Retinal pigment epithelial cell (primary cell): ENCODE measurements around the gene THAP4.

Experiments
- DNase-seq: peaks from one replicate; pipeline ENCODE4 v3.0.0-alpha.2; 2010; ENCODE audit warnings: low read depth
- H3K4me3 ChIP-seq: 2 replicates; pipeline ENCODE4 v1.5.1; 2011; ENCODE audit warnings: mild to moderate bottlenecking, low read length, control low read depth, moderate library complexity
- CTCF ChIP-seq: conservative IDR thresholded peaks from 2 replicates; pipeline ENCODE4 v1.5.1; 2011; ENCODE audit warnings: low read depth, low read length, control low read depth, inconsistent platforms

The THAP4 gene

DNA sequence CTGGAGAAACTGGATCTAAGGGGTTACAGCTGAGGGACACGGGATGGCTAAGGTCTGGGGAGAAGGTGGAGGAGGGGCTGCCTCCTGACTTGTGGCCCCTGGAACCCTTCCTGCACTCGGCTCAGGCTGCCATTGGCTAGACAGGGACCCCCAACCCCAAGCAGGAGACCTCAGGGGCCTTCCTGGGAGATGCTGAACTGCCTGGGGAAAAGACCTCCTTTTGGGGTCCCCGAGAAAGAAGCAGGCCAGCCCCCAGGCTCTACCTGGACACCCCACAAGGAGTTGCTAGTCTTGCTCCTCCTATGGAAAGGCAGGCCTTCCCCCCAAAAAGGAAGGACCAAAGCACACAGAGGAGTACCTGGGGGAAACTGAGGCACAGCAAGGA lies 88.5 kb downstream of the THAP4 start:
- no peak for TF ChIP-seq CTCF
- no peak overlapping the region for H3K4me3 ChIP-seq
- no peak for DNase-seq

DNA sequence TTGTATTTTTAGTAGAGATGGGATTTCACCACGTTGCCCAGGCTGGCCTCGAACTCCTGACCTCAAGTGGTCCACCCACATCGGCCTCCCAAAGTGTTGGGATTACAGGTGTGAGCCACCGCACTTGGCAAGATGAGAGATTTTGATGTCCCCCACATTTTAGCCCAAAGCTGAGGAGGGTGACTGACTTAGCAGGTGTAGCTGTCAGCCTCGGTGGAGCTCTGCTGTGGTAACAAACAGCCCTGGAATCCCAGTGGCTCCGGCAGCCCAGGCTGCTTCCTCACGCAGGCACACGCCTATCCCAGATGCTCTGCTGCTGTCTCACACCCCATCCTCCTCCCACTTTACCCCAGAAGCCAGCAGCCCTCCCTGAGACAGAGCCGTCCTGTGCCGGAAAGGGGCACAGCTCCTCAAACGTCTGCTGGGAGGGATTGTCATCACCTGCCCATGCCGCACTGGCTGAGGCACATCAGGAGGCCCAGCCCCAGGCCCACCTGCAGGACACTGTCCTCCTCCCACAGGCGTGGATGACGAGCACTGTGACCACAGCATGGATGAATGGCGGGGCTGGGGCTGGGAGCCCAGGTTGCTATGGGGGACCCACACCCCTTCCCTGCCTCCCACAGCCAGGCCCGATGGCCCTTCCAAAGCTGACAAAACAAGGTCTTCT lies 89.0 kb downstream of the THAP4 start:
- no peak for DNase-seq
- no peak overlapping the region for H3K4me3 ChIP-seq
- no peak for TF ChIP-seq CTCF

DNA sequence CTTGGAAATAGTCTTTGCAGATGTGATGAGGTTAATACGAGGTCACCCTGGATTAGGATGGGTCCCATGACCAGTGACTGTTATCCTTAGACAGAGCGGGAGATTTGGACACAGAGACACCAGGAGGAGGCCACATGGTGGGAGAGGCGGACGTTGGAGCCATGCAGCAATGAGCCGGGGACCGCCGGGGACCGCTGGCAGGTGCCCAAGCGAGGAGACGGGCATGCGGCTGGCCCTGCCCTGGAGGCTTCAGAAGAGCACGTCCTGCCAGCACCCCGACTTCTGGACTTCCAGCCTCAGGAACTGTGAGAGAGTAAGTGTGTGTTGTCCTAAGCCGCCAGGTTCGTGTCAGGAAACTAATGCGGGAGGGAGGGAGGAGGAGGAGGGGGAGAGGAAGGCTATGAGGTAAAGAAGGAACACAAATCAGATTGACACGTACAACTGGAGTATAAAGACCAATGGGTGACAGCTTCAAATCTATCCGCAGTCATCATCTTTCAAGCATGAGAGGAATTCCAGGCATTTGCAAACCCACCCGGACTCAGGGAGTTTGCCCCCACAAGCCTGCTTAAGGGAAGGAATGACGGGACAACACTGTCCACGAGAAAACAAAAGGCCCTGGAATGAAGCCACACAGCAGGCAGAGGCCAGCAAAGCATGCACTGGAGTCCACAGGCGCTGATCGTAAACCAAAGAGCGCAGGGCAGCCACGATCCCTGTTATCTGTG lies 90.0 kb downstream of the THAP4 start:
- TF ChIP-seq CTCF, result no peak
- DNase-seq, result peak; percentile 52

DNA sequence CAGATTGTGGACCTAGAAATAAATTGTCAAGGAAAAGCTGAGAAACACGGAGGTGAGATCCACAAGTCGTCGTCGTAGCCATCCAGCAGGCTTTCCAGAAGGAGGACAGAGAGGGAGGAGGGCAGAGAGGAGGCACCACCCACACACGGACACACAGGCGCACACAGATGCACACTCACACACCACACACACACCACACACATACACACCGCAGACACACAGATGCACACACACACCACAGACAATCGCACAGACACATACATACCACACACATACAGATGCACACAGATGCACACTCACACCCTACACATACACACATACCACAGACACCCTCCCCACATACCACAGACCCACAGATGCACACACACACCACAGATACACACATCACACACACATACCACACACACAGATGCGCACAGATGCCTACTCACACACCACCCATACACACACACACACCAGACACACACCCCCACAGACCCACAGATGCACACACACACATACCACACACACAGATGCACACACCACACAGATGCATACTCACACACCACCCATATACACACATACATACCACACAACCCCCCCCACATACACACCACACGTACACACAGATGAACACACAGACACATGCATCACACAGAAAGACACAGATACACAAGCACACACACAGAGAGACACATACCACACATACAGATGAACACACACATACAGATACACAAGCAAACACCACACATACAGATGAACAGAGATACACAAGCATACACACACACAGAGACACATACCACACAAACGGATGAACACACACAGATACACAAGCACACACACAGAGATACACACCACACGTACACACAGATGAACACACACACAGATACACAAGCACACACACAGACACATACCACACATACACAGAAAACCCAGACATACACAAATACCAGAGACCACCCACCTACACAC lies 91.2 kb downstream of the THAP4 start:
- H3K4me3 ChIP-seq, result no peak overlapping the region
- DNase-seq, result no peak
- no peak for TF ChIP-seq CTCF

More for the DNA sequence above, 90.0 kb downstream of the THAP4 start:
- peak overlapping the region; percentile 11 for H3K4me3 ChIP-seq

DNA sequence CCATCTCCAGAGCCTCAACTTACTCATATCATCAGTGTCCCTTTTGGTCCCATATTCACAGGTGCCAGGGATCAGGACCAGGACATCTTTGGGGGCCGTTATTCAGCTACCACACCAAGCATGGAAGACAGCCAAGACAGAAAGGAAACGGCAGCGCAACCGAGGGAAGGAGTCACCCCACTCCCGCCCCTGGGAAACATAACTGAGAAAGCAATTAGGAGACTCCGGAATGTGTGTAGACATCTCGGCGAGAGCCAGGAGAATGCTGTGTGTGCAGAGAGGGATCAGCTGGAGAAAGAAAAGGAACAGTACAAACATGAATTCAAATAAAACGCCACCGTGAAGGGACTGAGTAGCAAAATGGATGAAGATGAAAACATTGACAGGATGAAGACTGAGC lies 91.9 kb downstream of the THAP4 start:
- H3K4me3 ChIP-seq, result no peak overlapping the region
- no peak for TF ChIP-seq CTCF
- DNase-seq, result peak; percentile 50

- TF ChIP-seq CTCF, result no peak
- no peak for DNase-seq
- no peak overlapping the region for H3K4me3 ChIP-seq
Observed at GRCh38 chr2:241542278-241542605, 94.7 kb downstream of the THAP4 start.
